Calu3 (cell line): ENCODE data around the gene SERPINI1. TPM values are rescaled to one million over a fixed set of nuclear protein-coding genes. Genes with fewer than 3 reads are reported as not detected.

Experiments used
- BruUV-seq: library from RNA; stranded (reverse); fragments of 400-500 nt; replicated peaks from 2 replicates; lab custom pipeline; 2021; lab: Mats Ljungman, UMichigan
- CTCF ChIA-PET: fragments of 300-600 bp; sonication (Branson Sonifier 250); formaldehyde crosslinking; loops from one replicate; lab custom pipeline; 2022; ENCODE audit warnings: antibody characterized with exemption; lab: Charles Lee
- DNase-seq: peaks from one replicate; pipeline ENCODE4 v3.0.0; 2022
- H3K27ac Mint-ChIP-seq: one replicate; pipeline ENCODE4 v1.8.0; 2022; ENCODE audit warnings: mixed read lengths; ENCODE audit not compliant: unreplicated experiment
- H3K27me3 Mint-ChIP-seq: one replicate; pipeline ENCODE4 v1.8.0; 2022; ENCODE audit warnings: mixed read lengths; ENCODE audit not compliant: unreplicated experiment
- H3K36me3 Mint-ChIP-seq: one replicate; pipeline ENCODE4 v1.8.0; 2022; ENCODE audit warnings: mild to moderate bottlenecking, moderate library complexity, mixed read lengths; ENCODE audit not compliant: insufficient read depth, unreplicated experiment
- H3K4me1 Mint-ChIP-seq: one replicate; pipeline ENCODE4 v1.8.0; 2022; ENCODE audit warnings: mild to moderate bottlenecking, low read depth, mixed read lengths; ENCODE audit not compliant: unreplicated experiment
- H3K4me3 Mint-ChIP-seq: one replicate; pipeline ENCODE4 v1.8.0; 2022; ENCODE audit warnings: mild to moderate bottlenecking, low read depth, moderate library complexity, mixed read lengths; ENCODE audit not compliant: unreplicated experiment
- H3K9me3 Mint-ChIP-seq: one replicate; pipeline ENCODE4 v1.8.0; 2022; ENCODE audit warnings: low read depth, mixed read lengths; ENCODE audit not compliant: unreplicated experiment
- intact Hi-C: fragments of 100-400 bp; cut with micrococcal nuclease; formaldehyde crosslinking; loops from one replicate; pipeline ENCODE4 v1.10.0; 2022; ENCODE audit not compliant: unreplicated experiment
- total RNA-seq: library from RNA; stranded (reverse); gene quantifications from 2 replicates; pipeline ENCODE4 v1.2.3, GENCODE V29; 2022
- TF ChIP-seq, protein P1 (sequence below): fragments of 200-600 bp; IDR thresholded peaks from one replicate; pipeline ENCODE4 v1.8.0; 2022; ENCODE audit warnings: antibody characterized with exemption; ENCODE audit not compliant: unreplicated experiment

Gene SERPINI1
- total RNA-seq, 1 experiment from 2014 or later, result 1.9 TPM

DNA sequence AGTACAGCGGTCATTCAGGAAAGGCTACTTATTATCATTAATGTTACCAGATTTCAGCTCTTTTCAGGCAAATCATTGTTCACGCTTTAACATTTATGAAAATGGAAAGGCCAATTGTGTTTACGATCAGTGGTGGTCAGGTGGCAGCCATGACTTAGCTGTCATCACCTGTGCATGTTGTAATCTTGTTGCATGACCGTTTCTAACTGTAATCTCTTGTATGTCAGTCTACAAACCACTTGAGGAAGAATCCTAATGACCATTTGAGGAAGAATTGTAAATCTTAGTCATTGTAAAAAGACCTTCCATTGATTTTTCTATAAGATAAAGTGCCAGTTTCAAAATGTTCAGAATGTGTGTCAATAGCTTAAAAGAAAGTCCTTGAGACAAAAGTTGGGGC is 100.4 kb downstream of the SERPINI1 start:
- H3K36me3 Mint-ChIP-seq, result no peaks in the 10 kb centered on the region
- CTCF ChIA-PET, result interaction anchor here (0.5 kb wide), 1 partner anchor 150 kb away, joined by 6 read pairs; no protein-coding TSS in a partner anchor
- TF ChIP-seq, protein P1, sequence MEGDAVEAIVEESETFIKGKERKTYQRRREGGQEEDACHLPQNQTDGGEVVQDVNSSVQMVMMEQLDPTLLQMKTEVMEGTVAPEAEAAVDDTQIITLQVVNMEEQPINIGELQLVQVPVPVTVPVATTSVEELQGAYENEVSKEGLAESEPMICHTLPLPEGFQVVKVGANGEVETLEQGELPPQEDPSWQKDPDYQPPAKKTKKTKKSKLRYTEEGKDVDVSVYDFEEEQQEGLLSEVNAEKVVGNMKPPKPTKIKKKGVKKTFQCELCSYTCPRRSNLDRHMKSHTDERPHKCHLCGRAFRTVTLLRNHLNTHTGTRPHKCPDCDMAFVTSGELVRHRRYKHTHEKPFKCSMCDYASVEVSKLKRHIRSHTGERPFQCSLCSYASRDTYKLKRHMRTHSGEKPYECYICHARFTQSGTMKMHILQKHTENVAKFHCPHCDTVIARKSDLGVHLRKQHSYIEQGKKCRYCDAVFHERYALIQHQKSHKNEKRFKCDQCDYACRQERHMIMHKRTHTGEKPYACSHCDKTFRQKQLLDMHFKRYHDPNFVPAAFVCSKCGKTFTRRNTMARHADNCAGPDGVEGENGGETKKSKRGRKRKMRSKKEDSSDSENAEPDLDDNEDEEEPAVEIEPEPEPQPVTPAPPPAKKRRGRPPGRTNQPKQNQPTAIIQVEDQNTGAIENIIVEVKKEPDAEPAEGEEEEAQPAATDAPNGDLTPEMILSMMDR, result no peak
- H3K27me3 Mint-ChIP-seq, result no peaks in the 10 kb centered on the region
- H3K9me3 Mint-ChIP-seq, result no peaks in the 10 kb centered on the region
- no peak overlapping the region for H3K27ac Mint-ChIP-seq
- BruUV-seq, result no TSS peak
- no peak overlapping the region for H3K4me3 Mint-ChIP-seq
- H3K4me1 Mint-ChIP-seq, result no peaks in the 10 kb centered on the region
- DNase-seq, result no peak
- intact Hi-C loops, result loop anchor here (2.0 kb wide), 1 partner anchor 205 kb away; no protein-coding TSS in a partner anchor

DNA sequence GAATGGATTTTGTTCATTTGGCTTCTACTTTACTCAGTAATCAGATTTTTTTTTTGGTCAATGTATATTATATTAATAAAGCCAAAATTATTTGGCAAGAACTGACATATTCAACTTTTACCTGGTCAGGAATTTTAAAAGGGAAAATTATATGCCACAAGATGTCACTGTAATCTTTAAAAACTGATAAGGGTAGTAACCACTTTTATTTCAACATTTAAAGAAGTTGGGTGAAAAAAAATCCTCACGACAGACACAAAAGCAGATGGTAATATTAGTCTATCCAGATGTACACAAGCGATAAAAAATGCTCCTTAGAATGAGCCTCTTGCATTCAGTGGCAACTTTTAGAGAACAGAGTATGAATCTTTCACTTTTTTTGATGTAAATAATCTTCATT is 101.9 kb downstream of the SERPINI1 start:
- H3K4me1 Mint-ChIP-seq, result no peaks in the 10 kb centered on the region
- H3K27me3 Mint-ChIP-seq, result no peaks in the 10 kb centered on the region
- intact Hi-C loops, result loop anchor here (1.0 to 2.0 kb wide), 2 partner anchors 45 to 203 kb away; no protein-coding TSS in a partner anchor
- no peak overlapping the region for H3K4me3 Mint-ChIP-seq
- BruUV-seq, result no TSS peak
- TF ChIP-seq, protein P1, result no peak
- H3K9me3 Mint-ChIP-seq, result no peaks in the 10 kb centered on the region
- no peak for DNase-seq
- no peaks in the 10 kb centered on the region for H3K36me3 Mint-ChIP-seq
- CTCF ChIA-PET, result interaction anchor here (2.4 kb wide), 1 partner anchor 45 kb away, joined by 7 read pairs; no protein-coding TSS in a partner anchor
- no peak overlapping the region for H3K27ac Mint-ChIP-seq

DNA sequence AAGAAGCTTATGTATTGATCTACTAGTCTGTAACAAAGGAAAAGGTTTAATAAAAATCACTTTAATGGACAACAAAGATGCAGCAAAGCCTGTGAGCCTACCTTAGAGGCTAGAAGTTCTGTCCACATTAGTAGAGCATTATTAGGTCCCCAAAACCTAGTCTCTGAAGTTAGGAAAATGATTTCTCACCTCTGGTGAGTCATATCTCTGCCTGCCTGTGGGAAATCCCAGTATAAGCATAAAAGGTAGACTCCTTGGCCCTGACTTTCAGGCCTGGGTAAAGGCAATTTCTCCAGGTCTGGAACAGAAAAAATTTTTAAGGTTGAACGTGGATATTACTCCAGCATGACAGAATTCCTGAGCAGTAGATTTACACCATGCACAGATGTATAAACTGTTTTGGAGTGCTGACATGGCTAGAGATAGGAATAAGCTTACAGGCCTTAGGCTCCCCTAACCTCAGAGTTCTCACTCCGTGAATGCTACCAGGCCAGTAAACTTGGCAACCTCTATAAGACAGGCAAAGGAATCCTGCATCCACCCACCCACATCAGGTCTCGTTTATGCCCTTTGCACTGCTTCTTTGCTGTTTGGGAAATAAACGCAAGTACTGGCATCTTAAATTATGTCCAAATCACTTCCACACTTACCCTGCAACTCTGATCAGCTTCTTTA is 104.1 kb downstream of the SERPINI1 start:
- no peak overlapping the region for H3K27ac Mint-ChIP-seq
- intact Hi-C loops, result no loop called here

DNA sequence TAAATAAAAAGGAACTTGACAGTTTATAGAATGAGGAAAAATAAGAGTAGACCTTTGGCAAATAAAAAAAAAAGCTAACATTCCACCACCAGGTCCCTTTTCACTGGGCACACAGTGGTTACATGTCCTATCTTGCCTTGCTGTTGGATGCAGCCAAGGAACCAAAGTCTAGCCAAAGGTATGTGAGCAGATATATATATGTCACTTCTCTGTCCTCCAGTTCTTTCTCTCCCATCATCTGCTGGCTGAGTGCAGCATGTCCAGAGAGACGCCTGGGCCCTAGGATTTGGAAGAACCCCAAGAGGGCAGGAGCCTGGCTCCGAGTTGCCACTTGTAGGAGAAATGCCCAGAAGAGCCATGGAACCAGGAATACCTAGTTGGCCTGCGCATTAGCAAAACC is 104.7 kb downstream of the SERPINI1 start:
- H3K4me1 Mint-ChIP-seq, result no peaks in the 10 kb centered on the region
- CTCF ChIA-PET, result interaction anchor here (0.6 kb wide), 1 partner anchor 1005 kb away, joined by 4 read pairs; no protein-coding TSS in a partner anchor
- no peaks in the 10 kb centered on the region for H3K9me3 Mint-ChIP-seq
- no peaks in the 10 kb centered on the region for H3K36me3 Mint-ChIP-seq
- H3K27ac Mint-ChIP-seq, result no peak overlapping the region
- no TSS peak for BruUV-seq
- no peak for DNase-seq
- intact Hi-C loops, result no loop called here
- TF ChIP-seq, protein P1, result no peak
- no peaks in the 10 kb centered on the region for H3K27me3 Mint-ChIP-seq
- no peak overlapping the region for H3K4me3 Mint-ChIP-seq

More for the DNA sequence above, 104.1 kb downstream of the SERPINI1 start:
- no peaks in the 10 kb centered on the region for H3K9me3 Mint-ChIP-seq
- TF ChIP-seq, protein P1, result no peak
- CTCF ChIA-PET, result interaction anchor here (0.6 to 2.4 kb wide), 2 partner anchors 42 to 1004 kb away, joined by 4 to 7 read pairs; no protein-coding TSS in a partner anchor
- H3K4me1 Mint-ChIP-seq, result no peaks in the 10 kb centered on the region
- H3K36me3 Mint-ChIP-seq, result no peaks in the 10 kb centered on the region
- no peaks in the 10 kb centered on the region for H3K27me3 Mint-ChIP-seq
- H3K4me3 Mint-ChIP-seq, result no peak overlapping the region
- BruUV-seq, result no TSS peak
- no peak for DNase-seq
